Thyroid gland (tissue), 4 donors: ENCODE results near the gene CDH23. TPM values are rescaled to one million over a fixed set of nuclear protein-coding genes. Genes with fewer than 3 reads are reported as not detected.

Experiments used
- DNase-seq, 2 donors: peaks; one replicate each; pipeline ENCODE4 v3.0.0-alpha.2; 2019
- H3K27ac ChIP-seq, 3 donors: fragments of 200-600 bp; sonication (generic); 1 replicate in 2 of 3; 2 replicates in 1 of 3; pipeline ENCODE4 v1.5.1; 2016 to 2019; ENCODE audit warnings: mild to moderate bottlenecking in 1 of 3, moderate library complexity in 1 of 3
- H3K27me3 ChIP-seq: fragments of 200-600 bp; sonication (generic); one replicate; pipeline ENCODE4 v1.5.1; 2019
- H3K36me3 ChIP-seq, 2 donors: fragments of 200-600 bp; sonication (generic); one replicate each; pipeline ENCODE4 v1.5.1; 2016 to 2019
- H3K4me1 ChIP-seq, 2 donors: fragments of 200-600 bp; sonication (generic); one replicate each; pipeline ENCODE4 v1.5.1; 2017 to 2019
- H3K4me3 ChIP-seq, 3 donors: fragments of 200-600 bp; sonication (generic); replicated peaks in 1 of 3; 1 replicate in 2 of 3; 2 replicates in 1 of 3; pipeline ENCODE4 v1.5.1; 2016; ENCODE audit warnings: mild to moderate bottlenecking in 1 of 3
- H3K9me3 ChIP-seq: fragments of 200-600 bp; sonication (generic); one replicate; pipeline ENCODE4 v1.5.1; 2017
- CTCF ChIP-seq, 6 experiments: fragments of 200-600 bp in 3 of 6; fragments of 450-650 bp in 3 of 6; sonication (generic) in 3 of 6; IDR thresholded peaks; one replicate each; pipeline ENCODE4 v1.5.1; 2016 to 2019; ENCODE audit warnings: antibody characterized with exemption in 6 of 6, mild to moderate bottlenecking in 2 of 6, inconsistent platforms in 1 of 6, moderate library complexity in 1 of 6
- POLR2A ChIP-seq, 2 donors: fragments of 450-650 bp; IDR thresholded peaks; one replicate each; pipeline ENCODE4 v1.6.1; 2017; ENCODE audit warnings: antibody characterized with exemption in 2 of 2, mild to moderate bottlenecking in 2 of 2, moderate library complexity in 1 of 2
- WGBS, 2 donors: methylation state at CpG; one replicate each; pipeline ENCODE4 v1.1.5; 2017; 5-methylcytosine and 5-hydroxymethylcytosine counted together
- intact Hi-C: fragments of 100-400 bp; cut with DNase I; formaldehyde crosslinking; loops from one replicate; pipeline ENCODE4 v1.15.1; 2023
- total RNA-seq, 4 donors: library from RNA; depleted of rRNA; stranded (reverse); fragments of >200 nt; gene quantifications; one replicate each; pipeline ENCODE4 v1.2.3, GENCODE V29; 2016

Gene CDH23
- total RNA-seq, 4 donors from 2014 or later = 3.0 to 4.2 (median 3.9) TPM

GRCh38 chr10:71688256-71688655 lies 291.5 kb downstream of the CDH23 start:
- no peak for TF ChIP-seq CTCF (IDR thresholded peaks at IDR 0.05)
- no peak for TF ChIP-seq POLR2A (IDR thresholded peaks at IDR 0.05)
- DNase-seq = no peak
- no peaks in the 10 kb centered on the region for H3K27me3 ChIP-seq
- no peak overlapping the region for H3K4me3 ChIP-seq
- H3K27ac ChIP-seq = no peak overlapping the region
- H3K36me3 ChIP-seq = no peaks in the 10 kb centered on the region
- intact Hi-C loops = no loop called here
- H3K4me1 ChIP-seq = peaks cover 0 to 2% of the 10 kb centered on the region in 2 donors
- H3K9me3 ChIP-seq = no peaks in the 10 kb centered on the region
- 92 to 95% methylated on average over 3 of the region's 3 CpGs for WGBS, 2 donors

- H3K27ac ChIP-seq = no peak overlapping the region
- H3K4me1 ChIP-seq = peaks cover 0 to 9% of the 10 kb centered on the region in 2 donors
- no peak for TF ChIP-seq CTCF (IDR thresholded peaks at IDR 0.05)
- no peak for TF ChIP-seq POLR2A (IDR thresholded peaks at IDR 0.05)
- no peaks in the 10 kb centered on the region for H3K36me3 ChIP-seq
- H3K4me3 ChIP-seq = no peak overlapping the region
- 72 to 82% methylated on average over 5 to 11 of the region's 13 CpGs for WGBS, 2 donors
- intact Hi-C loops = no loop called here
- H3K27me3 ChIP-seq = no peaks in the 10 kb centered on the region
- no peaks in the 10 kb centered on the region for H3K9me3 ChIP-seq
- DNase-seq = no peak
Measured at GRCh38 chr10:71690094-71690720, 293.5 kb downstream of the CDH23 start.

- no peak overlapping the region for H3K27ac ChIP-seq
- intact Hi-C loops = no loop called here
- H3K9me3 ChIP-seq = no peaks in the 10 kb centered on the region
- no peak overlapping the region for H3K4me3 ChIP-seq
- H3K36me3 ChIP-seq = no peaks in the 10 kb centered on the region
- TF ChIP-seq POLR2A (IDR thresholded peaks at IDR 0.05) = no peak
- no peak for TF ChIP-seq CTCF (IDR thresholded peaks at IDR 0.05)
- no peaks in the 10 kb centered on the region for H3K27me3 ChIP-seq
- peaks cover 0 to 17% of the 10 kb centered on the region in 2 donors for H3K4me1 ChIP-seq
- WGBS, 2 donors = 100% methylated on average over 2 of the region's 2 CpGs
- no peak for DNase-seq
Measured at GRCh38 chr10:71691405-71691804, 294.7 kb downstream of the CDH23 start.

- WGBS, 2 donors = 78 to 79% methylated on average over 7 of the region's 7 CpGs
- H3K4me3 ChIP-seq = no peak overlapping the region
- no peak for DNase-seq
- H3K36me3 ChIP-seq = no peaks in the 10 kb centered on the region
- TF ChIP-seq CTCF (IDR thresholded peaks at IDR 0.05) (no peak), POLR2A (IDR thresholded peaks at IDR 0.05) (no peak)
- H3K27me3 ChIP-seq = no peaks in the 10 kb centered on the region
- intact Hi-C loops = no loop called here
- H3K4me1 ChIP-seq = peaks cover 0 to 20% of the 10 kb centered on the region in 2 donors
- no peak overlapping the region for H3K27ac ChIP-seq
- no peaks in the 10 kb centered on the region for H3K9me3 ChIP-seq
Measured at GRCh38 chr10:71692598-71693306, 296.0 kb downstream of the CDH23 start.

- 62 to 69% methylated on average over 5 of the region's 5 CpGs for WGBS, 2 donors
- no peak for DNase-seq
- H3K9me3 ChIP-seq = no peaks in the 10 kb centered on the region
- H3K4me3 ChIP-seq = no peak overlapping the region
- no peak for TF ChIP-seq POLR2A (IDR thresholded peaks at IDR 0.05)
- no peak for TF ChIP-seq CTCF (IDR thresholded peaks at IDR 0.05)
- H3K36me3 ChIP-seq = no peaks in the 10 kb centered on the region
- H3K27ac ChIP-seq = no peak overlapping the region
- H3K27me3 ChIP-seq = no peaks in the 10 kb centered on the region
- H3K4me1 ChIP-seq = peaks cover 0 to 20% of the 10 kb centered on the region in 2 donors
- intact Hi-C loops = no loop called here
Measured at GRCh38 chr10:71693377-71693776, 296.7 kb downstream of the CDH23 start.
